ENCODE measurements around the gene VPS13A.
"Not testable (repeated sequence)": the region's sequence is repeated elsewhere in the genome, so short reads cannot be mapped to it uniquely, and the experiment has no call there.

The VPS13A gene

DNA sequence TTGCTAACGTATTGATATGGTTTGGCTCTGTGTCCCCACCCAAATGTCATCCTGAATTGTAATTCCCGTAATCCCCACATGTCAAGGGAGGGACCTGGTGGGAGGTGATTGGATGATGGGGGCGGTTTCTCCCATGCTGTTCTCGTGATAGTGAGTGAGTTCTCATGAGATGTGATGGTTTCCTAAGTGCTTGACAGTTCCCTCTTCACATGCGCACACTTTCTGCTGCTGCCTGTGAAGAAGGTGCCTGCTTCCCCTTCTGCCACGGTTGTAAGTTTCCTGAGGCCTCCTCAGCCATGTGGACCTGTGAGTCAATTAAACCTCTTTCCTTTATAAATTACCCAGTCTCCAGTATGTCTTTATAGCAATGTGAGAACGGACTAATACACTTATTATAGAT is 263.8 kb downstream of the VPS13A start:
- H3K4me1 Mint-ChIP-seq; H3K9me3 Mint-ChIP-seq; ATAC-seq (replicated peaks; ENCODE audit: extremely low read depth, poor library complexity, severe bottlenecking); H3K4me3 Mint-ChIP-seq; DNase-seq (ENCODE audit: low spot score in 2 of 2); H3K36me3 Mint-ChIP-seq (ENCODE audit: insufficient read depth); H3K27ac Mint-ChIP-seq (ENCODE audit: low read depth): not testable (repeated sequence)
- peaks cover 18% of the 10 kb centered on the region for H3K27me3 Mint-ChIP-seq

DNA sequence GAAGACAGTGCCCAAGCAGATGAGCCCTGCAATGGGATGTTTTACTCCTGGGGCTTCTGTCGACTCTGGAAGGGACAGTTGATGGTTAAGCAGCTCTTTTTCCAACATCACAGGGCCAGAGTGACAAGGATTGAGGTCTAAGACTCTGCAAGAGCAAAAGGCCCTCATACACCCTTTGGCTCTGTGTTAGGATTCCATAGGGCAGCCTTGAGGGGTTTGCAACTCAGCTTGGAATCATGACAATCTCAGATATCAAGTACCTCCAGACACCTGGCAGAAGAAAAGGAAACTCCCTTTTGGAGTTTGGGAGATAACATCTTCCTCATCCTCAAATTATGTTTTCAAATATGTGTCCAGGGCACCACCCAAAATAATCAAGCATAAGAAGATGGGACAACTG is 265.1 kb downstream of the VPS13A start:
- no peaks in the 10 kb centered on the region for H3K36me3 Mint-ChIP-seq (ENCODE audit: insufficient read depth)
- H3K4me1 Mint-ChIP-seq: no peaks in the 10 kb centered on the region
- no peak overlapping the region for H3K27ac Mint-ChIP-seq (ENCODE audit: low read depth)
- no peak overlapping the region for H3K4me3 Mint-ChIP-seq
- H3K27me3 Mint-ChIP-seq: peaks cover 18% of the 10 kb centered on the region
- H3K9me3 Mint-ChIP-seq: peaks cover 2% of the 10 kb centered on the region
- DNase-seq (ENCODE audit: low spot score in 2 of 2): no peak
- ATAC-seq (replicated peaks; ENCODE audit: extremely low read depth, poor library complexity, severe bottlenecking): no peak

DNA sequence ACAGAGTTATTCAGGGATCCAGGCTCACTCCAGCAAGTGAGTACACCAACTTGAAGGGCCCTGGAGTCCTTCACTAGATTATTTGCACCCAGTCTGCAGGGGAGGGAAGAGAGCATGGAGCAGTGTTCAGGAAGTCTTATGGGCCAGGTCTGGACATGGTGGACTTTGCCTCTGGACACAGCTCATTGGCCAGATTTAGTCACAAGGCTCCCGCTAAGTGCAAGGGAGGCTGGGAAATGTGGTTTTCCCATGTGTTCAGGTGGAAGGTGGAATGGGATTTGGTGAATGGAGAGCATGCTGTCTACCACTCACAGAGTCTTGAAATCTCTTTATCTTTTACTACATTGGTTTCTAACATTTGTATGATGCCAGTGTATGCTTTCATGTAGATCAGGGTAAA is 270.3 kb downstream of the VPS13A start:
- DNase-seq (ENCODE audit: low spot score in 2 of 2) (no peak), ATAC-seq (replicated peaks; ENCODE audit: extremely low read depth, poor library complexity, severe bottlenecking) (no peak)
- no peaks in the 10 kb centered on the region for H3K36me3 Mint-ChIP-seq (ENCODE audit: insufficient read depth)
- H3K9me3 Mint-ChIP-seq: peaks cover 5% of the 10 kb centered on the region
- H3K27me3 Mint-ChIP-seq: peaks cover 45% of the 10 kb centered on the region
- H3K27ac Mint-ChIP-seq (ENCODE audit: low read depth): no peak overlapping the region
- H3K4me1 Mint-ChIP-seq: no peaks in the 10 kb centered on the region
- H3K4me3 Mint-ChIP-seq: no peak overlapping the region

DNA sequence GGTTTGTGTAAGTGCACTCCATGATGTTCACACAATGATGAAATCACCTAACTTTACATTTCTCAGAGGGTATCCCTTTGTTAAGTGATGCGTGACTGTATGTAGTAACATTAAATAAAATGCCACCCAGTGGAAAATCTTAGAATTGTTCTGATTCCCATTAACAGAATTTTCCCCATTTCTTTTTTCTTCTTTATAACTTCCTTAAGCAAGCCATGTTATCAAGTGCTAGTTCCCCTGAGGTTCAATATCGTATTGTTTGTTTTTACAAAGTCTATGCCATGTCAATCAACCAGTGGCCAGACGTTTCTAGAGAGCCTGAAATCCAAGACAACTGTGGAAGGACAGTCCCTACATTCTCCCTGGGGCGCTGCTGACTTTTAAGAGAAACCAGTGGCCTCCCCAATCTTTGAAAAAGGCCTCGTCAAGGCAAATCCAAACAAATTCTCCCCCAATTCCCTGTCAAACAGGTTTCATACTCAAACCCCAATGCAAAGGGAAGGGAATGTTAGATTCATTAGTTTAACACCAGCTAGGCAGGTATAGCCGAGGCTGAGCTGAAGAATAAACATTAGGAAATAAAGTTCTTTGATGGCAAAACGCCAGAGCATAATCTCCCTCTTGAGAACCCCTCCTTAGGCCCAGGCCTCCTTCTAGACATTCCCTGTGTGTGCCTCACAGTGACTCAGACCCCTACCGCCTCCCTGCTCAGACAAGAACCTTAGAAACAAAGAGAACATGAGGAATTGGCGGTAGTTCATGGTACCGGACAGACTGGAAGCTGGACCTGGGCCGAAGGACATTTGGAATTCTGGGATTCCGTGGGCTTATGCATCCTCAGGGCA is 272.1 kb downstream of the VPS13A start:
- ATAC-seq (replicated peaks; ENCODE audit: extremely low read depth, poor library complexity, severe bottlenecking): no peak
- no peak for DNase-seq (ENCODE audit: low spot score in 2 of 2)
- H3K9me3 Mint-ChIP-seq: peaks cover 5% of the 10 kb centered on the region
- no peak overlapping the region for H3K27ac Mint-ChIP-seq (ENCODE audit: low read depth)
- no peak overlapping the region for H3K4me3 Mint-ChIP-seq
- H3K4me1 Mint-ChIP-seq: peaks cover 6% of the 10 kb centered on the region
- H3K36me3 Mint-ChIP-seq (ENCODE audit: insufficient read depth): no peaks in the 10 kb centered on the region
- H3K27me3 Mint-ChIP-seq: peaks cover 44% of the 10 kb centered on the region

DNA sequence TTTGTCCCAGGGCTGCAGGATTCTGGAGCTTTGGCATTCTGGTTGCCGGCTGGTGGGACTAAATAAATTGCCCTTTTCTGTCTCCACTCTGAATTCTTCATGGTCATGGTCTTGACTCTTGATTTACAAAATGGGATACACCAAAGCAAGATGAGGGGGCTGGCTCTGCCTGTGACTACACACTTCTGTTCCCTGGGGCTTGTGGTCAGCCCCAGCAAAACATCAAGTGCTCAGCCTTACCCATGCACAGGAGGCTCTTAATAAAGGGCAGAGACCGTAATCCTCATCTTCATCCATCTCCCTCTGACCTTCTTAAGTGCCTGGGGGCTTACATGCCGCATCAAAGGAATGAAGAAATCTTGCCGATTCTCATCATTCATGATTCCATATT is 272.7 kb downstream of the VPS13A start:
- Mint-ChIP-seq H3K27me3 (peaks cover 45% of the 10 kb centered on the region), H3K4me1 (peaks cover 6% of the 10 kb centered on the region), H3K36me3 (ENCODE audit: insufficient read depth) (no peaks in the 10 kb centered on the region), H3K27ac (ENCODE audit: low read depth) (no peak overlapping the region), H3K9me3 (peaks cover 5% of the 10 kb centered on the region), H3K4me3 (no peak overlapping the region)
- ATAC-seq (replicated peaks; ENCODE audit: extremely low read depth, poor library complexity, severe bottlenecking) (no peak), DNase-seq (ENCODE audit: low spot score in 2 of 2) (no peak)

DNA sequence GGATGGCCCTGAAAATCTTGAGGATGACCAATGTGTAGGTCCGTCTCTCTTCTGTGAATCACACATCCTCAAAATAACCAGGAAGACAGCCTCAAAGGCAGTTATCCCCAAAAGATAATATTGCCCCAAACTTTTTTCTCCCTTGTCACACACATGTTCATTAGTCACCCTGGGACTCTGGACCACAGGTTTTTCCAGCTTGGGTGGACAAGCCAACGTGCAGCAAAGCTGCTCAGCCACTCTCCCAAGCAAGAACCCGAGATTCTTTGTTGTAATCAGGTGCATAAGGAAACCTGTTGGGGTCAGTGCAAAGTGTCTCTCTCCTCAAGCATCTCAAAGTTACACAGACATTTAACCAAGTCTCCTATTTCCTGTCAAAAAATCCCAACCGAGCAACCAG is 274.2 kb downstream of the VPS13A start:
- Mint-ChIP-seq H3K4me1 (peaks cover 6% of the 10 kb centered on the region), H3K9me3 (peaks cover 5% of the 10 kb centered on the region), H3K27ac (ENCODE audit: low read depth) (no peak overlapping the region), H3K4me3 (no peak overlapping the region), H3K36me3 (ENCODE audit: insufficient read depth) (no peaks in the 10 kb centered on the region), H3K27me3 (peaks cover 46% of the 10 kb centered on the region)
- DNase-seq (ENCODE audit: low spot score in 2 of 2): no peak
- ATAC-seq (replicated peaks; ENCODE audit: extremely low read depth, poor library complexity, severe bottlenecking): no peak

DNA sequence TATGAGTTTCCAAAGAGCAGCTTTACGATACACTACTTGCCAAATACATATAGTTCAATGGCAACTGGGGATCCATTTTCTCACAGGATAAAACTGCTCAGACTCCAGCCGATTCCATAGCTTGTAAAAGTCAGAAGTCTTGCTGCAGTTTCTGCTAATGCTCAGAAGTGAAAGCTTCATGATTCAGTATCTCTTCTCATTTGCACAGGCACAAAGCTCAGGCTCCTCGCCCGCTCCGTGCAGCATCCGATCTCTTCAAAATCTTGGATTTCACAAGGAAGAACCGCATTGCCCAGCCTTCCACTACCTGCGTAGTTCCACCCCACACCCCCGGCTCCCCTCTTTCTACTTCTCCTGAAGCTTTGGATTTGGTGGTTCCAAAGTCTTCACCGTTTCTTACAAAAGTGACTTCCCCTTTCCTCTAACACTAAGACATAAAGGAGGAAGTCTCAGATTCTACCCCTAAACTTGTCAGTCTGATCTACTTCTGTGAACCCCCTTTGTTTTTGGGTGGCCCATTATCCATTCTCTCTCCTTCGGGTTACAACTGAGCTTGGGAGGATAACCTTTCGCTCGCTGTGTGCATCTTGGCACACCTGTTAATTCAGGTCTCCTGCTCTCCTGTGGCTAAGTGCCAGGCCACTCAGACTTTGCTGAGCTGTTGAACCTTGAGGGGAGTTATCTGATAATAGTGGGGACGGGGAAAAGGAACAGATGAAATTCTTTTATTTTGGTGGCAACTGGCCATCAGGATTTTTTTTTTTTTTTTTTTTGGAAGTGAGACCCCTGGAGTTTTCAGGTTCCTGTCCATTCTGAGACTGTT is 276.7 kb downstream of the VPS13A start:
- peaks cover 48% of the 10 kb centered on the region for H3K27me3 Mint-ChIP-seq
- H3K4me1 Mint-ChIP-seq: peaks cover 18% of the 10 kb centered on the region
- ATAC-seq (replicated peaks; ENCODE audit: extremely low read depth, poor library complexity, severe bottlenecking) (no peak), DNase-seq (ENCODE audit: low spot score in 2 of 2) (no peak)
- no peaks in the 10 kb centered on the region for H3K36me3 Mint-ChIP-seq (ENCODE audit: insufficient read depth)
- peak overlapping the region; percentile 45 for H3K4me3 Mint-ChIP-seq
- H3K27ac Mint-ChIP-seq (ENCODE audit: low read depth): no peak overlapping the region
- no peaks in the 10 kb centered on the region for H3K9me3 Mint-ChIP-seq

DNA sequence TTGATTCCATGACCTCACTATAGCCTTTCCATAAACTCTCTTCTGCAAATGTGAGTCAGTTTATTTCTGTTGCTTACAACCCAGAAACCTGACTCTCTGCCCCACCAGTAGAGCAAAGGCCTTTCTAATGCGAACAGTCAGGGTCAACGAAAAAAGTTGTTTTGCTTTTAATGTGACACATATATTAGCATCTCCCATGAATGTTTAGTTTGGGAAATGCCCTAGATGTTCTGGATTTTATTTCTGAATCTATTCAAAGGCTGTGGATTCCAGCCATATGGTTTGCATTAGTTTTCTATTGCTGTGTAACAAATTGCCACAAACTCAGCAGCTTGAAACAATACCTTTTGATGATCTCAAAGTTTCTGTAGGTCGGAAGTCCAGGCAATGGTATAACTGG is 277.3 kb downstream of the VPS13A start:
- Mint-ChIP-seq H3K9me3 (no peaks in the 10 kb centered on the region), H3K27ac (ENCODE audit: low read depth) (no peak overlapping the region), H3K27me3 (peaks cover 52% of the 10 kb centered on the region), H3K4me3 (no peak overlapping the region), H3K4me1 (peaks cover 18% of the 10 kb centered on the region), H3K36me3 (ENCODE audit: insufficient read depth) (no peaks in the 10 kb centered on the region)
- no peak for DNase-seq (ENCODE audit: low spot score in 2 of 2)
- no peak for ATAC-seq (replicated peaks; ENCODE audit: extremely low read depth, poor library complexity, severe bottlenecking)

DNA sequence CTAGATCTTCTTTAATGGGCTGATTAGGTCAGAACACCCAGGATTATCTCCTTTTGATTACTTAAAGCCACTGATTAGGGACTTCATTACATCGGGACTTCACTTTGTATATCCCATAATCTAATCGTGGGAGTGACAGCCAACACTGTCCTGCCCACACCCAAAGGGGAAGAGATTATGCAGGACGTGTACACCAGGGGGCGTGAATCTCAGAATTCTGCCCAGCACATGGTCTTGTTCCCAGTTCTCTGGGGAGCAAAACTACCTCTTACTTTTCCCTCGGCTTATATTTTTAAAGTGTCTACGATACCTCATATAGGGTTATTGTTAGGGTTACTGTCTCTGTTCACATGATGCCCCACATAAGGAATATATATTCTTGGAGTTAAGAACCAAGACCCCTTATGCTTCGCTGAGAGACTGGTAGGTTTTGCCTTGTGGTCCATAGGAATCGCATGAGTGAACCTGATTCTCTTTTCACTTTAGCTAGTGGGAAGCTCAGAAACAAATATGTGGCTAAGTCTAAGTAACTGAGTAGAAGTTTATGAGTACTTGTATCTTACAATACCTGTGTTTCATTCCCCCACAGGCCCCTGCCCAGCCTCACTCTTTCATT is 278.1 kb downstream of the VPS13A start:
- no peaks in the 10 kb centered on the region for H3K36me3 Mint-ChIP-seq (ENCODE audit: insufficient read depth)
- H3K27me3 Mint-ChIP-seq: peaks cover 52% of the 10 kb centered on the region
- H3K9me3 Mint-ChIP-seq: no peaks in the 10 kb centered on the region
- H3K4me3 Mint-ChIP-seq: no peak overlapping the region
- no peak for ATAC-seq (replicated peaks; ENCODE audit: extremely low read depth, poor library complexity, severe bottlenecking)
- no peak overlapping the region for H3K27ac Mint-ChIP-seq (ENCODE audit: low read depth)
- DNase-seq (ENCODE audit: low spot score in 2 of 2): no peak
- H3K4me1 Mint-ChIP-seq: peaks cover 18% of the 10 kb centered on the region

DNA sequence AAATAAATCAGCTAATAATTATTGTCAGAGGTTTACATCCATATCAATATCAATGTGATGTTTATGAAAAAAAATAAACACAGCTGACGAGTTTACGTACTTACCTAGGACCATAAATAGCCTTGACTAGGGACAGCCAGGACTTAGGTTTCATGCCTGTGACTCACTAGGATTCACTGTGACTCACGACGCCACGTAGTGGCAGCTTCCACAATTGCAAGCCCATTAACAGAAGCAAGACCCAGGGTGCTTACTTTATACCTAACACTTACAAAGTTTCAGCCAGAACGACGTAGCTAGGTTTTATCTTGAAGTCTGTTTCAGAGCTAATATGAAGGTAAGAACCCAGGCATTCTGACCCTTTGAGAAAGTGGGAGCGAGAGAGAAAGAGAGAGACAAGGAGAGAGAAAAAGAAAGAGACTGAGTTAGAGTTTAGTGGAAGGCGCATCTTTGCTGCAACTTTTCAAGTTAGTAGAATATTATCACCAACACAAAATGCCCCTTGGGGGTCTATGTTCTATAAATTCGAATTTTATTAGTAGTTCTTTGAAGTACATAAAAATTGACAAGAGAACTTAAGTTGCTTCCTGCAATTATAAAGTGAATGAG is 279.6 kb downstream of the VPS13A start:
- no peaks in the 10 kb centered on the region for H3K9me3 Mint-ChIP-seq
- ATAC-seq (replicated peaks; ENCODE audit: extremely low read depth, poor library complexity, severe bottlenecking): peak; percentile 43
- no peak overlapping the region for H3K27ac Mint-ChIP-seq (ENCODE audit: low read depth)
- peaks cover 18% of the 10 kb centered on the region for H3K4me1 Mint-ChIP-seq
- no peak overlapping the region for H3K4me3 Mint-ChIP-seq
- H3K36me3 Mint-ChIP-seq (ENCODE audit: insufficient read depth): no peaks in the 10 kb centered on the region
- peaks cover 42% of the 10 kb centered on the region for H3K27me3 Mint-ChIP-seq
- peak; percentile 60 to 61 for DNase-seq (ENCODE audit: low spot score in 2 of 2)

DNA sequence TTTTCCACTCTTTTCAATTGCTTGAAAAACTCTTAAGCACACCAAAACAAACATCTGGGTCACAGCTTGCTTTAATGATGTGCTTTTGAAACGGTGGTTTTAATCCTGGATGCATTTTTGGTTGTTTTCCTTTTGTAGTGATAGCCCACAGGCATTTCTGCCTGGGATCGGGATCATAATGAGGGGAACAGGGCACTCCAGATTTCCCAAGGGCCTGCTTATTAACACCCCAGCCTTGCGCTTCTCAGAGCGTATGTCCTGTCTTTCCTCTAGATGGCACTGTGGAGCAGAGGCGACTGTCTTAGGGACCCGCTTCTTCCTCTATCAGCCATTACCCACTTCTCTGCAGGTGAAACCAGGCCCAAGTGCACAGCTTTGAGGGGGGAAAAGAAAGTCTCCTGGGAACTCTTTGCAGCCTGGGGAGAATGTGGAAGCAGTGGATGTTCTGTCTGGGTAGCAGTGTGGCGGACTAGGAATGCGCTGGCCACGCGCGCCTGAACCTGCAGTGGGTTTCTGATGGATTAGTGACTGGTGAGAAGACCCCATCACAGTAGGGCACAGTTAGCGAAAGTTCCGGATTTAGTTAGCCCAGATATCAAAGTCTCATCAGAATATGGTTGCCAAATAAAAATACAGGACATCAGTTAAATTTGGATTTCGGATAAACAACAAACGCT is 280.7 kb downstream of the VPS13A start:
- Mint-ChIP-seq H3K27me3 (peaks cover 40% of the 10 kb centered on the region), H3K27ac (ENCODE audit: low read depth) (no peak overlapping the region), H3K4me3 (no peak overlapping the region), H3K4me1 (peaks cover 18% of the 10 kb centered on the region), H3K36me3 (ENCODE audit: insufficient read depth) (no peaks in the 10 kb centered on the region), H3K9me3 (no peaks in the 10 kb centered on the region)
- ATAC-seq (replicated peaks; ENCODE audit: extremely low read depth, poor library complexity, severe bottlenecking): peak; percentile 73
- DNase-seq (ENCODE audit: low spot score in 2 of 2): peak; percentile 18

DNA sequence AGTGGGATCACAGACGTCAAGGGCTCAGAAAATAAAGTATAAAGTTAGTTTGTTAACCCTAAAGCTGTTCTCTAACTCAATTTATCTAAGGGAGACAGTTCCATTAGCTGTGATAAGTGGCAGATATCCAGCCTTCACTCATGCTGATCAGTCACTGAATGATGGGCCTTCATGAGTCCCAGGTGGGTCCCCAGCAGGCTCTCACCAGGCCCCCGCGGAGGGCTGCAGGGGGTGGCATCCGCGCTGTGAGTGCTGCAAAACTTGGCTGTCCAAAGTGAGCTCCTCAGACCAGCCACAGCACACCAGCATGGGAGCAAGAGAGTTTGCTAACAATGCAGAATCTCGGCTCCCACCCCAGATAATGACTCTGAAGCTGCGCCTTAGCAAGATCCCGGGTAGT is 283.6 kb downstream of the VPS13A start:
- Mint-ChIP-seq H3K4me1 (peaks cover 12% of the 10 kb centered on the region), H3K27me3 (peaks cover 34% of the 10 kb centered on the region), H3K36me3 (ENCODE audit: insufficient read depth) (no peaks in the 10 kb centered on the region), H3K4me3 (no peak overlapping the region), H3K9me3 (no peaks in the 10 kb centered on the region), H3K27ac (ENCODE audit: low read depth) (no peak overlapping the region)
- ATAC-seq (replicated peaks; ENCODE audit: extremely low read depth, poor library complexity, severe bottlenecking) (no peak), DNase-seq (ENCODE audit: low spot score in 2 of 2) (no peak)
